RPMI7951 (cell line): Measurements from ENCODE around the gene GPRIN3. TPM values are rescaled to one million over a fixed set of nuclear protein-coding genes. Genes with fewer than 3 reads are reported as not detected.

Experiments used
- DNase-seq: peaks from one replicate; pipeline ENCODE4 v3.0.0-alpha.2; 2012; ENCODE audit warnings: low read depth
- total RNA-seq: library from RNA; depleted of rRNA; stranded (reverse); fragments of >200 nt; shearing (Covaris generic); gene quantifications from 2 replicates; pipeline ENCODE4 v1.2.3, GENCODE V29; 2014; rRNA removed

GPRIN3 gene
- not detected in 2 replicates for total RNA-seq

DNA sequence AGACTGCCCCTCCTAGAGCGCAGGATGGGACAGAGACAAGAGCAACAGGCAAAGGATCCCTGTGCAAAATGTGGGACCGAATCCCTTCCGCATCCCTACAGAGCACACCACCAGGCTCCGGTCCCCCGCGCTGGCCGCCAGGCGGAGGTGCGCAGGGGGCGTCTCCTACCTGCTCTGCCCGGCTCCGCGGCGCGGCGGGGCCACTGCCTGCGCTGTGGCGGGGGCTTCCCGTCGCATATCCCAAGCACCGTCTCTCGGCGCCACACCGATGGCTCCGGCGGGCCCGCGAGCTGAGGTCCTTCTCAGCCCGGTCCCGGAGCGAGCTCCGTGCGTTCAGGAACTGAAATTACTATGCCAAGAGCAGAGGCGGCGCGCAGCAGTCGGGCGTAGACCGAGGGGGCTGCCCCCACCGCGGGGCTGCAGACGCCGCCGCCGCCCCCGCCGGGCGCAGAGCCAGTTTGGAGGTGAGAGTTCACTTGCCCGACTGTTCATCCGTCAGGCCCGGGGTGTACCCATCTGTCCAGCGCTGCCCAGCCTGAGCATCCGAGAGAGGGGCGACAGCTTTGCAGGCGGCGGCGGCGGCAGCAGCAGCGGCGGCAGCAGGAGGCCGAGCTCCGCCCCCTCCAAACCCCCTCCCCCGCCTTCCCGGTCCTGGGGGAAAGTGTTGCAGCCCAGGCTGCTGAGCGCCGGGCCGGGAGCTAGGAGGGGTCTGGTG lies at the start of gene GPRIN3:
GPRIN3 (minus strand) TSS at position 355 of the 715 bp plus-strand sequence. CDS start 57,690 bp downstream, outside the sequence.
- no peak for DNase-seq

DNA sequence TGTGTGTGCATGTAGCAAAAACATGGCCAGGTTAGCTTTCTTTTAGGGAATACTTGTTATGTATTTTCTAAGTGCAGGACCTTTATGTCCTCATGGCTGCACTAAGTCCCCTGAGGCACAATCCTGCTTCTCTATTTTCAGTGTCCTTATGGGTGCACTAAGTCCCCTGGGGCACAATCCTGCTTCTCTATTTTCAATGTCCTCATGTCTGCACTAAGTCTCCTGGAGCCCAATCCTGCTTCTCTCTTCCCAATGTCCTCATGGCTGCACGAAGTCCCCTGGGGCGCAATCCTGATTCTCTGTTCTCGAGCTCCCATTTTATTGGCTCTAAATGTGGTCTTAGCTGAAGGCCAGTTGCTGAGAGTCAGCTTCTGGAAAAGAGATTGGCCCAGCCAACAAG lies 49.7 kb upstream of the GPRIN3 start:
- no peak for DNase-seq

DNA sequence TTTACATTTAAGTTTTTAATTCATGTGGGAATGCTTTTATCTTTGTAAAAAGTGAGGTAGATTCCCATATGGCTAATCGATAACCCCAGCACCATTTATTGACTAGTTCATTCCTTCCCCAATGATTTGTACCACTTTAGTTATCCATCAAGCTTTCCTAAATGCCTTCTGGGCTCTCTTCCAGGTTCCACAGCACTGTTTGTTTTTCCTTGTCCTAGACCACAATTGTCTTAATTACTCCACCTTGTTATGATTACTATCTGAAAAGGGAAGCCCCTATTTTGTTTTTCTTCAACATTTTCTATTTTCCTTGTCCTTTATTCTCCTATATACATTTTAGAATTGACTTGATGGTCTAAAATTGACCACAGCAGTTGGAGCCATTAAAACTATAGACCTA lies 48.5 kb upstream of the GPRIN3 start:
- no peak for DNase-seq

DNA sequence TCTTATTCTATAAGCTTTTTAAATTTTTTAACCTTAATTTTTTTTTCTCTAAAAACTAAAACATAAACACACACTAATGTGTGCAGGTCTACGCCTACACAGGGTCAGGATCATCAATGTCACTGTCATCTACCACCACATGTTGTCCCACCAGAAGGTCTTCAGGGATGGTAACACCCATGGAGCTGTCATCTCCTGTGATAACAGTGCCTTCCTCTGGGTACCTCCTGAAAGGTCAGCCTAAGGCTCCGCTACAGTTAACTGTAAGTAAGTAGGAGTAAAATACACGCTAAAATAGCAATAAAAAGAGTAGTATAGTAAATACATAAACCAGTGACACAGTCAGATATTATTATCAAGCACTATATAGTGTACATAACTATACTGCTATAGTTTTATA lies 45.9 kb upstream of the GPRIN3 start:
- DNase-seq = no peak

DNA sequence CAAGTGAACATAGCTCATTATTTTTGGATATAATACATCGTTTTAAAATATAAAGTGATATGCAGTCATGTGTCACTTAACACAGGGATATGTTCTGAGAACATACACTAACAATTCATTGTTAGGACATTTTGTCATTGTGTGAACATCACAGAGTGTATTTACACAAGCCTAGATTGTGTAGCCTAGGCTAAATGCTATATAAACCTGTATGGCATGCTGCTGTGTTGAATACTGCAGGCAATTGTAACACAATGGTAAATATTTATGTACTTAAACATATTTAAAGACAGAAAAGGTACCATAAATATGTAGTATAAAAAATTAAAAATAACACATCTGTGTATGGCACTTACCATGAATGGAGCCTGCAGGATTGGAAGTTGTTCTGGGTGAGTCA lies 44.9 kb upstream of the GPRIN3 start:
- DNase-seq = no peak

DNA sequence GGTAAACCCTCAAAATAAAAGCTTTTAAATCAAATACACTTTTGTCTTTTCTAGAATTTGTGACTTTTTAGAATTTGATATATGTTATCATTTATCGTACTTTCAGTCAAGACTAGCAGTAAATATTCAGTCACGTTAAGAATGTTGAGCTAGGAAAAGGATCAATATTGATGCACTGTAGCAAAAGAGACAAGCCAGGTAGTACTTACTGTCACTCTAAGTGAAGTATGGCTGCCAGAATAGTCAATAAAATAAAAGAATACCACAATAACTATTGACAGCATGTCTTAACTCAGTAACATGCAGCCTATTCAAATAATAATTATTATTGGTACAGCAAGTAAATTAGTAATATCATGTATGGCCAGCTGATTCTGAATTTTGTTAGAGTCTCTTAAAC lies 43.6 kb upstream of the GPRIN3 start:
- no peak for DNase-seq

DNA sequence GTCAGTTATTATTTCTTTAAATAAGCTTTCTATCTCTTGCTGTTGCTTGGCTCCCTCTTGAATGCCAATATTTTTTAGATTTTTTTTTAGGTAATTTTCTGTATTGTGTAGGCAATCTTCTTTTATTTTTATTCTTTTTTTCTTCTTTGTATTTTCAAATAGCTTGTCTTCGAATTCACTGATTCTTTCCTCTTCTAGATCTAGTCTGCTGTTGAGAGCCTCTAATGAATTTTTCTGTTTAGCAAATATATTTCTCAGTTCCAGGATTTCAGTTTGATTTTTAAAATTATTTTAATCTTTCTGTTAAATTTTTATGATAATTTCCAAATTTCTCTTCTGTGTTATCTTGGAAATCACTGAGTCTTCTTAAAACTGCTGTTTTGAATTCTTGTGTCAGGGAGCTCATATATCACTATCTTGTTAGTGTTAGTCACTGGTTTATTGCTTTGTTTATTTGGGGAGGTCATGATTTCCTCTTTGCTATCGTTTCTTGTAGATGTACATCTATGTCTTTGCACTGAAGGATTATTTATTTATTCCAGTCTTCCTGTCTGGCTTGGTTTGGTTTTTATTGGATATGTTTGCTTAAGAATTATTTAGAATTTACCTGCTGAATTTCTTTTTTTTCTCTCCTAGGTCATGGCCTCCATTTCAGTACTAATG lies 39.9 kb upstream of the GPRIN3 start:
- DNase-seq = no peak

DNA sequence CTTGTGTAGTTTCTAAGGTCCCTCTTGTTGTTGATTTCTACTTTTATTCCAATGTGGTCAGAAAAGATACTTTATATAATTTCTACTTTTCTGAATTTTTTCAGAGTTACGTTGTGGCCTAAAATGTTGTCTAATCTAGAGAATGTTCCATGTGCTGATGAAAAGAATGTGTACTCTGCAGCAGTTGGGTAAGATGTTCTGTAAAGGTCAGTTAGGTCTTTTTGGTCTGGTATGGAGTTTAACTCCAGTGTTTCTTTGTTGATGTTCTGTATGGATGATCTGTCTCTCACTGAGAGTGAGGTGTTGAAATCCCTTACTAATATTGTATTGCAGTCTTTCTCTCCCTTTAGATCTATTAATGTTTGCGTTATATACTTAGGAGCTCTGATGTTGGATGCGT lies 37.0 kb upstream of the GPRIN3 start:
- DNase-seq = no peak

DNA sequence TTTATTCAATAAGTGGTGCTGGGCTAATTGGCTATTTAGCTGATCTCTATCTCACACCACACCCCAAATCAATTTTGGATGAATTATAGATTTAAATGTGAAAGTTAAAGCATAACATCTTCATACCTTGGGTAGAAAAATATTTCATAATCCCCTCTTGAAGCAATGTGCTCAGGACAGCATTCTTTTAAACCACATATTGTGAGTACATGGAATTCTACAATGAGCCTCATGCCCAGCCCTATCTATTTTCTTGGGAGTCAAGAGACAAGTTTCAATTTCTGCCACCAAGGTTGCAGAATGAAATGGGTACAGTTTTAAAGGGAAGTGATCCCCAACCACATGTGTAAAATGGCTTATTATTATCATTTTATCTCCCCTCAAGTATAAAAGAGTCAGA lies 30.6 kb upstream of the GPRIN3 start:
- DNase-seq = no peak

DNA sequence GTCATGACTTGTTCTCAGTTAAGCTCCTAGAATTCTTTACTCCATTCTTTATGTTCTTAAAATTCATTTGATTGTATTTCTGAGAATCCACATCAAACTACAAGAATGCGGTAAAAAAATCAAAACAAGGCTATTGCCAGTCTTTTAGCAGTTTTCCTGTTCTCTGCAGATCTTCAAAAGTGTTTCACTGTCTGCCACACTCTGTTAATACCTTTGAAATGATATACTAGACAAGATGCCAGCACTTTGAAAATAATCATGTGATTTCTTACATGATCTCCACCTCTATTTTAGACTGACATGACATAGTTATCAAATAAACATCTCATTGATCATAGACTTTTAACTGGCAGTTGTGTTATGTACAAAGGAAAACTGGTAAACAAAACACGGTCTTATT lies 30.1 kb upstream of the GPRIN3 start:
- DNase-seq = no peak

DNA sequence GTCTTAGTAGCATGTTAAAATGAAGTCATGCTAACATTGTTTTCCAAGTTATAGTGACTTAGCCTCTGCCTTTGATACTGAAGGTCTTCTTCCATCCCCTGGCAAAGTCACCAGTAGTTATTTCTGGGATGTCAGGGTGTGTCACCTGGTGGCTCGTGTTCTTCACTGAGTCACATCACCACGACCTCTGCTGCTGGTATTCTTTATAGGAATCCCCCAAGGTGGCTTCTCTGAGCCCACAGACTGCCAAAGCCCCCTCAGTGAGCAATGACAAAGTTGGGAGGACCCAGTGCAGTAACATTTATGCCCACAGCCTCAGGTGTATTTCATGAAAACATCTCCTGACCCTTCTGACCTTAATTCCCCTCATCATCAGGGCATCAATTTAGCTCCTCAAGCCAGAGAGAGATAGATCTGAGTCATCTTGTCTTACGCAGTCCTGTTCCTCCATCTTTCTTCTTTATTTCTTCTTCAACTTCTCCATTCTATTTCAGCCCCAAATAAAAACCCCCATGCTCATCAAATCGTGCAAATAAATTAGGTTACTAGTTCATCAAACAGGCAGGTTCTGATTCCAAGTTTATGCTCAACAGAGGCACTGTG lies 29.3 kb upstream of the GPRIN3 start:
- DNase-seq = no peak

DNA sequence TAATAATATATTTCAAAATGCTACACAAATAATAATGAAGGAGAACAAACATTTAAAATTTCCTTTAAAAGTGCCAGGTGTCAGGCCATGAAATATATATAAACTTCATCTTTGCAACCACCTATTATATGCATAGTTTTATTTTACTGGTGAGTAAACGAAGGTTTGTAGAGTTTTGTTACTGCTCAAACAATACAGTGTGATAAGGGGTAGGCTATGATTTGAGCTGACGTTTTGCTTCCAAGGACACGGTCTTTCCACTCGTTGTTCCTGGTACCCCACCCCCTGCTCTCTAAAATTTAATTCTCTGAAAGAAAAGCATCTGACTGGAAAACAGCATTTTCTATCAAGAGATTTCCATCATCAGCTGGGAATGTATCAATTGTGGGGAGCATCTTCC lies 27.2 kb upstream of the GPRIN3 start:
- DNase-seq = no peak

DNA sequence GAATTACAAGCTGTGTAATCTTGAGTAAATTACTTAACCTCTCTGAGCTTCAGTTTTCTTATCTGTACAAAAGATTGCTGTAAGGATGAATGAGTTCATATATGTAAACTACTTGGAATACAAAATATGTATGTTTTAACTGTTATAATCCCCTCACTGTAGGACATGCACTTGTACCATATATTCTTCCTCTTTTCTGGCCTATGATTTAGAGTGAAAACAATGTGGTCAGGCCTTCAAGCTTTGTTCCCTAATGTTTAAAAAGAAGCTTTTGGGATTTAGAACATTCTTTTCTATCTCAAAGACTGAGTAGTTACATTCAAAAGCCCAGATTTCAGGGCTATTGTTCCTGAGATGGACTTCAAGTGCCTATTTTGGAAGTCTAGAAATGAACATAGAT lies 26.7 kb upstream of the GPRIN3 start:
- no peak for DNase-seq

DNA sequence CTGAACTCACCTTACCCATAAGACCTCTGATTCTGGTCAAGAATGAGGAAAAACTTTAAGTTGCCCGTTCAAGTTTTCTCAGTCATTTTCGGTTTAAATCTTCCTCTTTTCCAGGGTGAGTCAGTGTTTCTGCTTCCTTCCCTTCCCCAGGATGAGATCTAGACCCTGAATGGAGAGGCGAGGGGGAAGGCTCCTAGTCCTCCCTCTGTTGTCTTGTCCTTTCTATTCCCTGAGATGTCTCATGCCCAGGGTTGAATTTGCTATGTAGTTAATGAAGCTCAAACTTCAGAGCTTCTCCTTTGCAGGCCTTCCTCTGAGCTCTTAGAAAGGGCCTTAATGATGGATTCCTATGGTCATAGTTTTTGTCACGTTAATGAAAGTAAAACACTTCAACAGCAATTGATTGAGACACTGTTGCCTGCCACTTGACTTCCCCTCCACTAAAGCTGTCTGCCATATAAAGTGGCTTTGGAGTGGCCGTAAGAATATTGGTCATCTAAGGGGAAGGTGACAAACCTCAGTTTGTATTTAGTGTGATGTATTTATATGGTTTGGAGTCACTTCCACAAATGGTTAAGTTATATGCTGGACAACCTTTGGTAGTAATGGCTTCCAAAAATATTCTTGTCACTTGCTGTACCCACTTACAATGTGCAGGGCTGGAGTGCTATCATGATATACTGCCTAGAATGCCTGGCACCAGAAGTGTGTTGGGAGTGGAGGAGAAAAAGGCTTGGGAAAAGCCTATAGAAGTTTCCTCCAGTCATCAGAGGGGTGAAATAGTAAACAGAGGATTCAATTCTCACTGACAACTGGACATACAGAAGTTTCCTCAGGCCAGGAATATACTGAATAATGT lies 24.3 kb upstream of the GPRIN3 start:
- no peak for DNase-seq

DNA sequence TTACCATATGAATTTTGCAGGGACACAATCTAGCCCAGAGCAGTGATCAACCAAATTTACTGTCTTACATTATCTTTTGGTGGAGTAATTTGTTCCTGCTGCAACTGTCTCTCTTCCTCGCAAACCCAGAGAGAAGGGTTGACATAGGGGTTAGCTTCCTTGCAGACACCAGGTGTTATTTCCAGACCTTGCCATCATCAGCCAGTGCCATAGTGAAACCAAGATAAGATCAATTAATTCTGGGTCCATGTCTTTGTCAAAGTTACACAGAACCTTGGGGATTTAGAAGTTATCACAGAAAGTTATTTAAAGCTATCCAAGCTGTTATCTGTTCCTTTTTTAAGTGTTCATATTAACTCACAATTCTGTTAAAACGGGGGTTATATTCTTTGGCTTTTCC lies 23.6 kb upstream of the GPRIN3 start:
- DNase-seq = no peak

DNA sequence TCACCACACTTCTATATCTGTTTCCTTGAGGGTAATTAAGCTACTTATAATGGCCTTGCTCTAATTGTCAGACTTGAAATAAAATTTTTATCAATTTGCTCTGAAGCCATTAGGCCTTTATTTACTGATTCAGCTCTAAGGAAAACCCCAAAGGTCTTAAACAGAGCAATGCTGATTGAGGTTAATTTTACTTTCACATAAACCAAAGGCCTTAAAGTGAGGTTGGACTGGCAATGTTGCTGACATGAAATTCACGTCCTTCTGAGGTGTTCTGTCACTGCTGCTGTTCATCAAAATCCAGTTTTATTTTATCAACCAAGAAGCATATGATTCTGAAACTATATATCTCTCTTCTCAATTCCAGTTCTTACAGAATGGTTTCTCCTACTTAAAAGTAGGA lies 21.7 kb upstream of the GPRIN3 start:
- DNase-seq = no peak

DNA sequence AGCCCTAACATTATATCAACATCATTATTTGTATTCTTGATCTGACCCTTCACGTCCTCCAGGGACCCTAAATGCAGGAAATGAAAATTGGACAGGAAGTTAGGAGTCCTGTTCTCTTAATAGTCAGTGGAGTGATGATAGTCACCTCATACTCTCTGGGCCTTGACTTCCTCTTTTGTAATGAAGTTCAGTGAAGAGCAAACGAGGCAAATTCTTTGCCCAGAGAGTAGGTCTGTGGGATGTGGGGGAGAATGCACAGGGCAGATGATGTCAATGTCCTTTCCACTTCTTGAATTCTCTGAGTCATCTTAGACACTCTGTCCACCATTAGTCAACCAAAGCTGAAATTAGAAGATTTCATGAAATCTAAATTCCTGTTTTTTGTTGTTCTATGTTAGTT lies 17.1 kb upstream of the GPRIN3 start:
- no peak for DNase-seq

DNA sequence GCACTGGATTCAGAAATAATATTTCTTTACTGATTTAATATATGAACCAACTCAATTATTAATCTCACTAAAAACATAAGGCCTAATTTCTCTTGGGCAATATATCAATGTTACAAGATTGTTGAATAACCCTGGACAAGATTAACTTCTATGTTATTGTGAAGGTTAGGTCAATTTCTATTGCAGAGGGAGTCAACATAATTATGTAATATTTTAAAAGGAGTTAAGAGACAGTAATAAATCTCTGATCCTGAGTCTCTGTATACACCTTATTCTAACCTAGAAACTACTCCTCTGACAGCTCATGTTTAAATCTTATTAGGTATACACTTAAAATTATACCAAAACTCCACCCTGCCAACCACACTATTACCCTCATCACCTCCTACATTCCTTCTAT lies 15.1 kb upstream of the GPRIN3 start:
- no peak for DNase-seq

DNA sequence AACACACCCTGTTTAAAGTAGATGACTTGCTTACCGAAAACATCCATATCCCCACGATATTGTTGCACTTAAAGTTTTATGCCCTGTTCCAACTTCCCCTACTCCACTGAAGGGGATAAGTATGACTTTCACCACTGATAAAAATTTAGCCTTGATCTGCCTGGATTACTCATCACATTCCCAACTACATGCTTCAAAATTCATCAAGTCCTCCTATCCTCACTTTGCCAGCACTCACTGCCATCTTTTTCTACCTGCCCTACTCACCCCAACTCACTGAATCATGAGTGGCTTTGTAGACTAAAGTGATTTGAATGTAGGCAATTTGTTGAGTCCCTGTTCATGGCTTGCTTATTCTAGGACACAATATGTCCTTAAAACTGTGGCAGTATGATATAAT lies 12.2 kb upstream of the GPRIN3 start:
- DNase-seq = no peak

DNA sequence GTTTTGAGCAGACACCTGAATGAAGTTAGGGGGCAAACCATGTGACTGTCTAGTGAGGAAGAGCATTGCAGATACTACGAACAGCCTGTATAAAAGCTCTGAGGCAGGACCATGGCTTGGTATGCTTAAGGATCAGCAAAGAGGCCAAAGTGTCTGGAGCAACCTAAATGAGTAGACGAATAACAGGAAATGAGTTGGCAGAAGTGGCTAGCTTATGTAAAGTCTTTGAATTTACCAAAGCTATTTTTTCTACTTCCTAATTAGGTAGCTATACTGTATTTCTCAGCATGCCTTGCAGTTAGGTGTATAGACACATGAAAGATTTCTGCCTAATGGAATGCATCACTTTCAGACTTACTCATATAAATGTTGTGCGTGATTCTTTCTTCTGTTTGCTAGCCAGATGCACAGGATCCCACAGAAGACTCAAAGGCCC lies 9.3 kb upstream of the GPRIN3 start:
- DNase-seq = no peak

DNA sequence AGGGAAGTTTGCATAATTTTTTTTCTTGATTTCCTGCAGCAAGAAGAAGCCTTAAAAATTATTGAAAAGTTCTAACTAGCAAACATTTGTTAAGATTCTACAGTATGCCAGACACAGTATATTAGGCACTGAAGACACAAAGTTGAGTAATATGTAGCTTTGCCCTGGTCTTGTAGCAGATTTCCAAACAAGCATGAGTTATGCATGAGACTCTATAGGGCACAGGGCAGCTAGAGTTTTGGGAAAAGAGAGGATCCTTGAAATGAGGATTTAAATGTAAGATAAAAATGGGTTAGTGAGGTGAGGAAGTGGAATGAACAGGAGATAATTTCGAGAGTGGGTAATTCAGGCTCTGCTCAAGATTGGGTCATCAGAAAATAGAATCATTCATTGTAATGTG lies 8.6 kb upstream of the GPRIN3 start:
- DNase-seq = no peak

DNA sequence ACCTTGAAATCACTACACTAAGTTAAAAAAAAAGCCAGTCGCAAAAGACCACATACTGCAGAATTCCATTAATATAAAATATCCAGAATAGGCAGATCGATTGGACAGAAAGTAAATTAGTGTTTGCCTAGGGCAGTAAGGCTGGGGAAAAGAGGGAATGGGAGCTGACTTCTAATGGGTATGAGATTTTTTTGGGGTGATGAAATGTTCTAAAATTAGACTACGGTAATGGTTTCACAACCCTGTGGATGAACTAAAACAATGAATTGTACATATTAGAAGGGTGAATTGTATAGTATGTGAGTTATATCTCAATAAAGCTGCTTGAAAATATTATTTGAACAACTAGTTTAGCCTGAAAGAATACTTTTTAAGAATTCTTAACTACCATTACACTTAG lies 6.7 kb upstream of the GPRIN3 start:
- DNase-seq = no peak
